ENCODE results near the gene THNSL1. TPM values are rescaled to one million over a fixed set of nuclear protein-coding genes. Genes with fewer than 3 reads are reported as not detected.
"Not testable (repeated sequence)": the region's sequence is repeated elsewhere in the genome, so short reads cannot be mapped to it uniquely, and the experiment has no call there.

The THNSL1 gene, protein sequence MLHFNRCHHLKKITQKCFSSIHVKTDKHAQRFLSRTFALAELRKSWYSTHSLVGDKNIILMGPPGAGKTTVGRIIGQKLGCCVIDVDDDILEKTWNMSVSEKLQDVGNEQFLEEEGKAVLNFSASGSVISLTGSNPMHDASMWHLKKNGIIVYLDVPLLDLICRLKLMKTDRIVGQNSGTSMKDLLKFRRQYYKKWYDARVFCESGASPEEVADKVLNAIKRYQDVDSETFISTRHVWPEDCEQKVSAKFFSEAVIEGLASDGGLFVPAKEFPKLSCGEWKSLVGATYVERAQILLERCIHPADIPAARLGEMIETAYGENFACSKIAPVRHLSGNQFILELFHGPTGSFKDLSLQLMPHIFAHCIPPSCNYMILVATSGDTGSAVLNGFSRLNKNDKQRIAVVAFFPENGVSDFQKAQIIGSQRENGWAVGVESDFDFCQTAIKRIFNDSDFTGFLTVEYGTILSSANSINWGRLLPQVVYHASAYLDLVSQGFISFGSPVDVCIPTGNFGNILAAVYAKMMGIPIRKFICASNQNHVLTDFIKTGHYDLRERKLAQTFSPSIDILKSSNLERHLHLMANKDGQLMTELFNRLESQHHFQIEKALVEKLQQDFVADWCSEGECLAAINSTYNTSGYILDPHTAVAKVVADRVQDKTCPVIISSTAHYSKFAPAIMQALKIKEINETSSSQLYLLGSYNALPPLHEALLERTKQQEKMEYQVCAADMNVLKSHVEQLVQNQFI
- 1 to 10 TPM in 3 of 4 donors, under 1 TPM in 1; 0.80 to 2.6 (median 1.6) TPM for total RNA-seq

DNA sequence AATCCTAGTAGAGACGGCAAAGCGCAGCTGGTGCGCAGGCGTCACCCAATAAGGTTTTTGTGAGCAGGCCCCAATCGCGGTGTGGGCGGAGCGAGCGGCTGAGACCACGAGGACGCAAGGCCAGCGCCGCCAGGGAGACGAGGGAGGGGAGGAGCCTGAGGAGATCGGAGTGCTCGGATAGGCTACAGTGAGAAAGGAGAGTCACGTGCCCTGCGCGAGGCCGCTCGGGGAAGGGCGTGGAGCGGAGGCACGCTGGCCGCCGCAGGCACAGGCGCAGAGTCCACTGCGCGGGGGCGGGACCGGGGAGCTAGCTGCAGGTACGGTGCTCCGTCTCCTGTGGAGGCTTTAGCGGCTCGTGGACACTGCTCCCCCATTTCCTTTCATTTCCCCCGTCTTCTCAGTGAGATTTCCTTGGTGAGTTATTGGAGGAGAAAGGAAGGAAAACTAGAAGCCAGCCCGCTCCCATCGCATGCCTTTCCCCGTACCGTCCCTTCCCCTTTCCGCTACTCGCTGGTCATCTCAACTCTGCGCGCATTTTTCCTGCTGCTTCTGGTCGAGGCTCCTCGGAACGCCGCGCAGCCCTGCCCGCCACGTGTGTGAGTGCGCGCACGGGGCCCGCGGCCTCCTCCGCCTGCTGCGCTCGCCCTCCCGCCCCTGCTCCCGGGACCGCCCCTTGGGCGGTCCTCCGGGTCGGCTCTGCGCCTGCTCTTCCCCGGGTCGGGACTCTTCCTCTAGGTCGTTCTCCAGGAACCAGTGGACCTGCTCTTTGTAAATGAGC is at the start of gene THNSL1:
TSS of gene THNSL1 (plus strand) at position 237 of the 778 bp plus-strand sequence. CDS start 6,612 bp downstream, outside the sequence.
- no peak for TF ChIP-seq POLR2A (IDR thresholded peaks at IDR 0.05)
- TF ChIP-seq, protein P1, sequence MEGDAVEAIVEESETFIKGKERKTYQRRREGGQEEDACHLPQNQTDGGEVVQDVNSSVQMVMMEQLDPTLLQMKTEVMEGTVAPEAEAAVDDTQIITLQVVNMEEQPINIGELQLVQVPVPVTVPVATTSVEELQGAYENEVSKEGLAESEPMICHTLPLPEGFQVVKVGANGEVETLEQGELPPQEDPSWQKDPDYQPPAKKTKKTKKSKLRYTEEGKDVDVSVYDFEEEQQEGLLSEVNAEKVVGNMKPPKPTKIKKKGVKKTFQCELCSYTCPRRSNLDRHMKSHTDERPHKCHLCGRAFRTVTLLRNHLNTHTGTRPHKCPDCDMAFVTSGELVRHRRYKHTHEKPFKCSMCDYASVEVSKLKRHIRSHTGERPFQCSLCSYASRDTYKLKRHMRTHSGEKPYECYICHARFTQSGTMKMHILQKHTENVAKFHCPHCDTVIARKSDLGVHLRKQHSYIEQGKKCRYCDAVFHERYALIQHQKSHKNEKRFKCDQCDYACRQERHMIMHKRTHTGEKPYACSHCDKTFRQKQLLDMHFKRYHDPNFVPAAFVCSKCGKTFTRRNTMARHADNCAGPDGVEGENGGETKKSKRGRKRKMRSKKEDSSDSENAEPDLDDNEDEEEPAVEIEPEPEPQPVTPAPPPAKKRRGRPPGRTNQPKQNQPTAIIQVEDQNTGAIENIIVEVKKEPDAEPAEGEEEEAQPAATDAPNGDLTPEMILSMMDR (IDR thresholded peaks at IDR 0.05) = no peak
- H3K4me3 ChIP-seq (ENCODE audit: low read depth, poor library complexity, severe bottlenecking) = peak within 1 kb of the TSS; percentile 48
- 0 to 1% methylated on average over 67 to 69 of the region's 69 CpGs for WGBS, 2 donors
- DNase-seq (ENCODE audit: low spot score in 2 of 2) = peak; percentile 98 to 99
- intact Hi-C loops (cut with DNase I; ENCODE audit: low total_unique reads) = no loop called here

DNA sequence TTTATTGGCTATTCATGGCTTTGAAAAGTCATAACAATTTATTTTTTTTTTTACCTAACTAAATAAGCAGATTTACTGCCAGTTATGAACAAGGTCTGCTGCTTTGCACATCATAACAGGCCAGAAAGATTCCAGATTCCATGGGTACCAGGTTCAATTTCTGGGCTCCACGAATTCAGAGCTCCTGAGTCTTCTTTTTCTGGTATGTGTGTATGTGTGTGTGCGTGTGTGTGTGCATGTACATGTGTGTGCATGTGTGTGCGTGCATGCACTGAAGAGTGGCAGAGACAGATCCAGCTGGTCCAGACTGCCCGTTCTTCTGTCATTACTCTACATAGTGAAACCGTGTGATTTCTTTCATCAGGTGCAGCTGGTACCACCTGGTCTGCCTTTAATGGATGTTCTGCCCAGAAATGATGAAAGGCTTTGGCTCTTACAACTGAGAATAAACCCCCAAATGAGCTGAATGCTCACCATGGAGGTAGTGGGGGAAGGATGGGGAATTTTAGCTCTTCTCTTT is 49.4 kb upstream of the THNSL1 start:
- DNase-seq (ENCODE audit: low spot score in 2 of 2) = no peak
- intact Hi-C loops (cut with DNase I; ENCODE audit: low total_unique reads) = no loop called here
- no peak overlapping the region for H3K4me3 ChIP-seq (ENCODE audit: low read depth, poor library complexity, severe bottlenecking)
- no peak for TF ChIP-seq POLR2A (IDR thresholded peaks at IDR 0.05)
- TF ChIP-seq, protein P1 (IDR thresholded peaks at IDR 0.05) = no peak
- WGBS, 2 donors = 90 to 94% methylated on average over 5 of the region's 5 CpGs

DNA sequence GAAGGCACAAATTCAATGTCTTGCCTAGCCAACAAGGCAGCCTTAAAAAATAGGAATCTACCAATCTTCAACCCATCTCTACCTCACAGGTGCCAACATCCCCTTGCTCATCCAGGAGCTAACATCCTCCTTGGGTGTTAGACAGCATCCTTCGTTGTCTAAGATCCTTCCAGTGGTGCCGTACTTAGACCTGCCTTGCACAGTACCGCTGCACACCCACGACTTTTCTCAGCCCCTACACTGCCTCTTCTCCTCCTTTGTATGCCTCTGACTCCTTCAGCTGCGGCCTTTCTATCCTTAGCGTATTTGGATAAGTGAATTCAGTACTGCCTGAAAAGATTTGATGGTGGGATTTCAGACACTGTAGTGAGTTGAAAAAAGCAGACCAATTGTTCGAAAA is 48.1 kb upstream of the THNSL1 start:
- 96 to 97% methylated on average over 7 of the region's 7 CpGs for WGBS, 2 donors
- H3K4me3 ChIP-seq (ENCODE audit: low read depth, poor library complexity, severe bottlenecking) = no peak overlapping the region
- TF ChIP-seq, protein P1 (IDR thresholded peaks at IDR 0.05) = no peak
- no peak for TF ChIP-seq POLR2A (IDR thresholded peaks at IDR 0.05)
- DNase-seq (ENCODE audit: low spot score in 2 of 2) = no peak
- intact Hi-C loops (cut with DNase I; ENCODE audit: low total_unique reads) = no loop called here

DNA sequence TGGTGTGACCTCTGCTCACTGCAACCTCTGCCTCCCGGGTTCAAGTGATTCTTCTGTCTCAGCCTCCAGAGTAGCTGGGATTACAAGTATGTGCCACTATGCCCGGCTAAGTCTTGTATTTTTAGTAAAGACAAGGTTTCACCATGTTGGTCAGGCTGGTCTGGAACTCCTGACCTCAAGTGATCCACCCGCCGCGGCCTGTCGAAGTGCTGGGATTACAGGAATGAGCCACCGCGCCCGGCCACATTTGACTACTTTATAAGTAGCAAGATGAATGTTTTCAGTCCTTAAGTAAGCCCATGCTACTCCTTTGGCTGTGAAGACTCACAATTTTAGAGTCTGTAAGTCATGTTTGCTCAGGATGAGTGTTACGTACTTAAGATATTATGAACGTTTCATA is 47.5 kb upstream of the THNSL1 start:
- intact Hi-C loops (cut with DNase I; ENCODE audit: low total_unique reads); DNase-seq (ENCODE audit: low spot score in 2 of 2); H3K4me3 ChIP-seq (ENCODE audit: low read depth, poor library complexity, severe bottlenecking): not testable (repeated sequence)
- 94 to 97% methylated on average over 11 of the region's 11 CpGs for WGBS, 2 donors

DNA sequence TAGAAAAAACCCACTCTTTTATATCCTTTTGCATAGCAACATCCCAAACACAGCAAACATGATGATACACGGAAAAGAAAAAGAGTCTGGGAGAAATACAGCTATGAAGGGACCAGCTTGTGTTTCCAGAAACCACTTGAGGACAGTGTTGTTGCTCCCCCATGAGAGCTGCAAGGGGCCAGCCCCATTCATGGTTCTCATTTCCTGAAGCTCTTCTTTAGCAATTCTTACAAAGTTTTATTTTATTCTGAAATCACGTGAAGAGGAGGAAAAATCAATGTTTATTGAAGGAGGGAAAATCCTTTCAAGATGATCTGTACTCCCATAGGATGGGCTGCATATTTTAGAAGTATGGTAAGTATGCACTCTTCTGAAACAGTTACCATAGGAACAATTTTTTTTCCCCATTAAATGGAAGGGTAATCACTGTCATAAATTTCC is 46.6 kb upstream of the THNSL1 start:
- no peak for DNase-seq (ENCODE audit: low spot score in 2 of 2)
- no peak overlapping the region for H3K4me3 ChIP-seq (ENCODE audit: low read depth, poor library complexity, severe bottlenecking)
- no peak for TF ChIP-seq POLR2A (IDR thresholded peaks at IDR 0.05)
- TF ChIP-seq, protein P1 (IDR thresholded peaks at IDR 0.05) = no peak
- intact Hi-C loops (cut with DNase I; ENCODE audit: low total_unique reads) = no loop called here
- 48 to 53% methylated on average over 2 of the region's 2 CpGs for WGBS, 2 donors
